IPS DF 4.7 (cell line): ENCODE data around the gene KLHL7.
"Not testable (repeated sequence)": the region's sequence is repeated elsewhere in the genome, so short reads cannot be mapped to it uniquely, and the experiment has no call there.

Source experiments
- DNase-seq: peaks from one replicate; pipeline ENCODE4 v3.0.0-alpha.2; 2013; ENCODE audit warnings: low spot score; ENCODE audit errors: extremely low read depth

KLHL7 gene

GRCh38 chr7:23213755-23214154, 108.2 kb downstream of the KLHL7 start:
- DNase-seq, result no peak

GRCh38 chr7:23214423-23214822, 108.8 kb downstream of the KLHL7 start:
- DNase-seq, result no peak

- DNase-seq, result no peak
These were observed 109.4 kb downstream of the KLHL7 start for GRCh38 chr7:23214938-23215337.

- no peak for DNase-seq
These were observed 110.4 kb downstream of the KLHL7 start for GRCh38 chr7:23216021-23216420.

GRCh38 chr7:23218196-23218595, 112.6 kb downstream of the KLHL7 start:
- DNase-seq, result no peak

GRCh38 chr7:23220690-23221305, 115.2 kb downstream of the KLHL7 start:
- no peak for DNase-seq

- no peak for DNase-seq
These were observed 117.0 kb downstream of the KLHL7 start for GRCh38 chr7:23222439-23223030.

GRCh38 chr7:23224364-23224763, 118.8 kb downstream of the KLHL7 start:
- not testable (repeated sequence) for DNase-seq

- DNase-seq, result no peak
These were observed 121.4 kb downstream of the KLHL7 start for GRCh38 chr7:23226844-23227450.
